GM18520 (cell line): ENCODE measurements around the gene HEPACAM.
"Not testable (repeated sequence)": the region's sequence is repeated elsewhere in the genome, so short reads cannot be mapped to it uniquely, and the experiment has no call there.

Experiments
- ATAC-seq: cut with Tn5 transposase; IDR thresholded peaks from one replicate; pipeline ENCODE4 v1.9.1; 2021; ENCODE audit not compliant: unreplicated experiment

HEPACAM gene

GRCh38 chr11:124935548-124936514 is at the start of gene HEPACAM:
HEPACAM (minus strand) TSS chr11:124936047; CDS start chr11:124936006, 41 bp downstream.
- ATAC-seq = no peak

GRCh38 chr11:124984512-124984854 is 48.6 kb upstream of the HEPACAM start:
- ATAC-seq = no peak

- ATAC-seq = no peak
Measured at GRCh38 chr11:124983674-124984511, 48.0 kb upstream of the HEPACAM start.

GRCh38 chr11:124982043-124982442 is 46.2 kb upstream of the HEPACAM start:
- no peak for ATAC-seq

- ATAC-seq = no peak
Measured at GRCh38 chr11:124978316-124978715, 42.5 kb upstream of the HEPACAM start.

- no peak for ATAC-seq
Measured at GRCh38 chr11:124977006-124977405, 41.2 kb upstream of the HEPACAM start.

- no peak for ATAC-seq
Measured at GRCh38 chr11:124976531-124976930, 40.7 kb upstream of the HEPACAM start.

GRCh38 chr11:124971810-124972209 is 36.0 kb upstream of the HEPACAM start:
- no peak for ATAC-seq

GRCh38 chr11:124970925-124971324 is 35.1 kb upstream of the HEPACAM start:
- no peak for ATAC-seq

- ATAC-seq = not testable (repeated sequence)
Measured at GRCh38 chr11:124968197-124968596, 32.4 kb upstream of the HEPACAM start.

- ATAC-seq = peak; percentile 96
Measured at GRCh38 chr11:124961972-124962609, 26.2 kb upstream of the HEPACAM start.

GRCh38 chr11:124955035-124955434 is 19.2 kb upstream of the HEPACAM start:
- no peak for ATAC-seq

- ATAC-seq = no peak
Measured at GRCh38 chr11:124954590-124954955, 18.7 kb upstream of the HEPACAM start.

- peak; percentile 91 for ATAC-seq
Measured at GRCh38 chr11:124953753-124954589, 18.1 kb upstream of the HEPACAM start, which contains the start of gene CCDC15. CCDC15 (plus strand) TSS chr11:124954202; CDS start chr11:124954733, 531 bp downstream.

- ATAC-seq = no peak
Measured at GRCh38 chr11:124951341-124951740, 15.5 kb upstream of the HEPACAM start.

- no peak for ATAC-seq
Measured at GRCh38 chr11:124950601-124951330, 14.9 kb upstream of the HEPACAM start.

GRCh38 chr11:124946735-124947141 is 10.9 kb upstream of the HEPACAM start:
- ATAC-seq = no peak

GRCh38 chr11:124945826-124946225 is 10.0 kb upstream of the HEPACAM start:
- ATAC-seq = no peak

- no peak for ATAC-seq
Measured at GRCh38 chr11:124944565-124944964, 8.7 kb upstream of the HEPACAM start.

- ATAC-seq = no peak
Measured at GRCh38 chr11:124943741-124944140, 7.9 kb upstream of the HEPACAM start.
